GM12878 (cell line): ENCODE measurements around the gene ELAVL2. TPM values are rescaled to one million over a fixed set of nuclear protein-coding genes. Genes with fewer than 3 reads are reported as not detected.

Experiments
- ATAC-seq: fragments of 200-7000 bp; cut with Tn5 transposase; 3 replicates; pipeline ENCODE4 v1.9.1; 2020; ENCODE audit warnings: mild to moderate bottlenecking, moderate library complexity
- BruUV-seq: library from RNA; stranded (reverse); fragments of 400-500 nt; replicated peaks from 2 replicates; lab custom pipeline; 2021; lab: Mats Ljungman, UMichigan
- CTCF ChIA-PET: fragments of 300-600 bp; sonication (Branson Sonifier 250); formaldehyde crosslinking; extraction: SDS; loops from one replicate; lab custom pipeline; 2021; ENCODE audit warnings: inconsistent platforms; lab: Yijun Ruan, JAX
- POLR2A ChIA-PET: fragments of 350-600 bp; formaldehyde crosslinking; extraction: SDS; loops from one replicate; lab custom pipeline; 2021; ENCODE audit warnings: inconsistent platforms; lab: Charles Lee
- RAD21 ChIA-PET: fragments of 300-600 bp; sonication (Branson Sonifier 250); formaldehyde crosslinking; loops from one replicate; lab custom pipeline; 2023; ENCODE audit warnings: antibody characterized with exemption; ENCODE audit not compliant: unreplicated experiment; lab: Charles Lee
- SMC1A ChIA-PET: fragments of 300-600 bp; sonication (Branson Sonifier 250); formaldehyde crosslinking; loops from one replicate; lab custom pipeline; 2023; ENCODE audit not compliant: unreplicated experiment, uncharacterized antibody; lab: Charles Lee
- DNase-seq: peaks from one replicate; pipeline ENCODE4 v3.0.0-alpha.2; 2011; ENCODE audit warnings: low read depth, low spot score
- FAIRE-seq: peaks from 3 replicates; lab custom pipeline; 2011; peaks lifted over from hg19 to GRCh38; lab: Jason Lieb, UNC
- H2AFZ ChIP-seq: 2 replicates; pipeline ENCODE4 v1.6.0; 2011; ENCODE audit warnings: low read depth, low read length, control low read depth; ENCODE audit not compliant: control insufficient read depth
- H3K27ac ChIP-seq: 2 replicates; pipeline ENCODE4 v1.5.1; 2011; ENCODE audit warnings: control low read depth; ENCODE audit not compliant: control insufficient read depth, insufficient read depth
- H3K27me3 ChIP-seq, 2 experiments: replicated peaks in 1 of 2; 2 replicates each; pipeline versions ENCODE4 v1.6.0 to v1.6.1; 2011; ENCODE audit warnings: low read length in 1 of 2; ENCODE audit not compliant: control insufficient read depth in 2 of 2, insufficient read depth in 2 of 2
- H3K36me3 ChIP-seq, 2 experiments: 2 replicates each; pipeline ENCODE4 v1.5.1; 2011; ENCODE audit warnings: low read length in 1 of 2; ENCODE audit not compliant: control insufficient read depth in 2 of 2, insufficient read depth in 2 of 2
- H3K4me1 ChIP-seq: 2 replicates; pipeline ENCODE4 v1.6.1; 2011; ENCODE audit warnings: mild to moderate bottlenecking, low read length, moderate library complexity, mixed read lengths; ENCODE audit not compliant: control insufficient read depth, insufficient read depth
- H3K4me2 ChIP-seq: 2 replicates; pipeline ENCODE4 v1.6.0; 2011; ENCODE audit warnings: control low read depth; ENCODE audit not compliant: control insufficient read depth, insufficient read depth
- H3K4me3 ChIP-seq: fragments of 200-600 bp; sonication (generic); 2 replicates; pipeline ENCODE4 v1.5.1; 2016
- H3K79me2 ChIP-seq: 2 replicates; pipeline ENCODE4 v1.6.0; 2011; ENCODE audit warnings: low read length; ENCODE audit not compliant: control insufficient read depth, insufficient read depth
- H3K9ac ChIP-seq: 2 replicates; pipeline ENCODE4 v1.8.0; 2011; ENCODE audit warnings: low read length, control low read depth, mixed read lengths; ENCODE audit not compliant: control insufficient read depth, insufficient read depth
- H3K9me3 ChIP-seq: replicated peaks from 3 replicates; pipeline ENCODE4 v1.5.1; 2011; ENCODE audit warnings: mild to moderate bottlenecking, low read length; ENCODE audit not compliant: control insufficient read depth, insufficient read depth
- H4K20me1 ChIP-seq: 2 replicates; pipeline ENCODE4 v1.6.0; 2011; ENCODE audit not compliant: control insufficient read depth, insufficient read depth
- ATF7 ChIP-seq: fragments of 450-650 bp; IDR thresholded peaks from 2 replicates; pipeline ENCODE4 v1.6.1; 2016; ENCODE audit warnings: low read depth, mild to moderate bottlenecking
- FOXK2 ChIP-seq: fragments of 450-650 bp; IDR thresholded peaks from 2 replicates; pipeline ENCODE4 v1.6.1; 2017; ENCODE audit warnings: mild to moderate bottlenecking, moderate library complexity
- RAD21 ChIP-seq: IDR thresholded peaks from 2 replicates; pipeline ENCODE4 v1.6.1; 2011; ENCODE audit warnings: mild to moderate bottlenecking, low read depth, low read length, moderate library complexity; ENCODE audit not compliant: insufficient read depth
- SMC3 ChIP-seq: IDR thresholded peaks from 2 replicates; pipeline ENCODE4 v1.6.1; 2011; ENCODE audit warnings: low read length, improper control_type of control experiment, borderline replicate concordance
- ZNF24 ChIP-seq: fragments of 450-650 bp; IDR thresholded peaks from 2 replicates; pipeline ENCODE4 v1.6.1; 2017; ENCODE audit warnings: antibody characterized with exemption, mild to moderate bottlenecking
- whole genome bisulfite sequencing: methylation state at CpG from one replicate; pipeline ENCODE4 v1.1.6; 2016; ENCODE audit warnings: low lambda C conversion rate; ENCODE audit not compliant: insufficient replicate concordance, insufficient coverage; ENCODE audit errors: missing lambda C conversion rate; 5-methylcytosine and 5-hydroxymethylcytosine counted together
- in situ Hi-C: fragments of 300-500 bp; cut with MboI; formaldehyde crosslinking; loops from 9 replicates; pipeline ENCODE4 v1.14.3; 2018; ENCODE audit warnings: mixed read lengths
- intact Hi-C: fragments of 100-400 bp; cut with micrococcal nuclease; formaldehyde crosslinking; loops from one replicate; pipeline ENCODE4 v1.14.2; 2022; ENCODE audit not compliant: unreplicated experiment
- polyA plus RNA-seq, 11 experiments: library from polyadenylated mRNA; depleted of rRNA in 4 of 11; unstranded in 6 of 11; stranded (reverse) in 5 of 11; fragments of >200 nt; fragmentation: Nextera tagmentation in 4 of 11; fragmentation: Illumina TruSeq in 1 of 11; extraction: Ambion mirVana in 4 of 11; extraction: Trizol in 1 of 11; gene quantifications; 1 replicate in 1 of 11; 2 replicates in 10 of 11; pipeline versions ENCODE4 v1.2.1 to v1.2.3, GENCODE V29; 2011 to 2016; ENCODE audit warnings: inconsistent platforms in 2 of 11, missing spikeins in 2 of 11, low read depth in 1 of 11
- total RNA-seq, 4 experiments: library from RNA; depleted of rRNA in 3 of 4; stranded (reverse); fragments of >200 nt in 3 of 4; fragmentation: Illumina TruSeq in 1 of 4; extraction: Trizol in 1 of 4; gene quantifications; 2 replicates each; pipeline versions ENCODE4 v1.2.1 to v1.2.3, GENCODE V29; 2013 to 2021

ELAVL2 gene
- total and polyA plus RNA-seq, 10 of the 15 experiments (the other 5 are each of a cell fraction or from before 2014, with no cell fraction given) = 0.24 to 2.6 (median 0.76) TPM

DNA sequence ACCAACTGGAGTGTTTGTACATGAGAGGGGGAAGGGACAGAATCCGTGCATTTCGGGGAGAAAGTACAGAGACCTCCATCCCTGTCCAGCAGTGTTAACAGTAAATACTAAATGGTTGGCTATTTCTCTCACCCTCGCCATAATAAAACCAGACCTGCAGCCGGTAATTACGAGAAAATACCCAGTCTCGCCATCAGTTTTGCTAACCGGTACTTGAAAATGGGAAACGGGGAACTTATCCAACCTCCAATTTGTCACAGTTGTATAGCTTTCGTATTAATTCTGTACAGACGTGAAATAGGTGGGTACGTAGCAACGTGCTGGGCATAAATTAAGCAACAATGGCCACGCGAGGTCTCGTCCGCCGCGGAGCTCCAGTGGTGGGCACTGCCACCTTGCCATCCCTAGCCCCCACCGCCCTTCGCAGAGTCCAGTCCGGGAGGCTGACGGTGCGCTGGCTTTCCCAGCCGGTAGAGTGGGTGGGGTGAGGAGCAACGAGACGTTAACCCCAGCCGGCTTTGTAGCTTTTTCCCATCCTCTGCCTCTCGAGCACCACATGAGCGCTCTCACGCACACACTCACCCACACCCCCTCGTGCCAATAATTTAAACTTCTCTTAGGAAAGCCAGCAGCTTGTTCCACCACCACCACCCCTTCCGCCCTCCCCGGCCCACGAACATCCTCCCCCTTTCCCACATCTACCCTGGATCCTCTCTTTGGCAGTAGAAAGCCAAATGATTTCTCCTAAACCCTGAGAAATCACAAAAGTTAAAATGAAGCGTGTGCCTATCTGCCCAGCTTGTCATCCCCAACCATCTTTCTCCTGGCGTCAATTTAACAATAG is 1.8 kb downstream of the ELAVL2 start (continued):
- no peak for TF ChIP-seq RAD21
- TF ChIP-seq FOXK2 = no peak
- TF ChIP-seq SMC3 = no peak
- TF ChIP-seq ATF7 = no peak

DNA sequence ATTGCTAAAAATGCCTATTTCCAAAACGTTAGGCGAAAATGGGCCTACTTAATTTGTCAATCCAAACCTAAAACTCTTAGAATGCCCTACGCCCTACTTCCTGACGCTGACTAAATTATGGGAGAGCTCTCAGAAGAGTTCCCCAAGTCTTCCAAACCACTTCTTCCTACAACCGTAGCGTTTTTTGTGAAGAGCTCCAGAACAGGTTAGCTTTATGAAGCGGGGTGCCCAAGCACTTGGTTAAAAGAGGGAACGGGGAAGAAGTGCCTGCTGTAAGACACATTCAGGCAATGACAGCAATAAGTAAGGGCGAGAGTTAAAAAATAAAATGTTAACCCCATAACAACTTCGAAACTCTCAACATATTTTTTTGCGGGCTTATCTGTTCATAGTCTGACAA is 2.8 kb downstream of the ELAVL2 start:
- intact Hi-C loops (no loop called here), in situ Hi-C loops (no loop called here)
- no peaks in the 10 kb centered on the region for H3K79me2 ChIP-seq
- H3K4me3 ChIP-seq = no peak overlapping the region
- FAIRE-seq (no peak), DNase-seq (no peak), ATAC-seq (no peak)
- no peak overlapping the region for H2AFZ ChIP-seq
- no peaks in the 10 kb centered on the region for H3K4me1 ChIP-seq
- no TSS peak for BruUV-seq
- no peaks in the 10 kb centered on the region for H3K36me3 ChIP-seq
- POLR2A ChIA-PET = interaction anchor here (0.6 to 0.7 kb wide), 2 partner anchors 10 to 22 kb away, joined by 3 to 4 read pairs; no protein-coding TSS in a partner anchor
- no peaks in the 10 kb centered on the region for H3K27me3 ChIP-seq
- H3K9ac ChIP-seq = no peak overlapping the region
- 24% methylated on average over 11 of the region's 11 CpGs for WGBS
- H4K20me1 ChIP-seq = no peaks in the 10 kb centered on the region
- H3K9me3 ChIP-seq = no peaks in the 10 kb centered on the region; the same call in 2 of the 3 replicates
- no peak overlapping the region for H3K4me2 ChIP-seq
- SMC1A ChIA-PET = interaction anchor here (0.7 to 2.0 kb wide), 5 partner anchors 10 to 121 kb away, joined by 3 to 5 read pairs (median 3); no protein-coding TSS in a partner anchor
- H3K27ac ChIP-seq = no peak overlapping the region
- CTCF ChIA-PET = interaction anchor here (0.8 kb wide), 1 partner anchor 420 kb away, joined by 3 read pairs; no protein-coding TSS in a partner anchor
- no peak for TF ChIP-seq ZNF24
- RAD21 ChIA-PET = no interaction called here
